Stomach (tissue), 4 donors: ENCODE measurements around the gene CAB39.

ENCODE experiments used
- EP300 ChIP-seq: sonication (generic); formaldehyde crosslinking; IDR thresholded peaks from one replicate; pipeline ENCODE4 v1.6.1; 2017; ENCODE audit warnings: antibody characterized with exemption
- POLR2A ChIP-seq, 4 donors: fragments of 450-650 bp; IDR thresholded peaks; one replicate each; pipeline ENCODE4 v1.6.1; 2016; ENCODE audit warnings: antibody characterized with exemption in 4 of 4, control low read depth in 2 of 4, mild to moderate bottlenecking in 1 of 4, moderate library complexity in 1 of 4
- TF ChIP-seq, protein P1 (sequence below), 7 experiments: fragments of 450-650 bp in 4 of 7; fragments of 200-600 bp in 3 of 7; sonication (generic) in 3 of 7; IDR thresholded peaks; one replicate each; pipeline ENCODE4 v1.5.1; 2016 to 2019; ENCODE audit warnings: antibody characterized with exemption in 7 of 7, control low read depth in 2 of 7, mild to moderate bottlenecking in 1 of 7

DNA sequence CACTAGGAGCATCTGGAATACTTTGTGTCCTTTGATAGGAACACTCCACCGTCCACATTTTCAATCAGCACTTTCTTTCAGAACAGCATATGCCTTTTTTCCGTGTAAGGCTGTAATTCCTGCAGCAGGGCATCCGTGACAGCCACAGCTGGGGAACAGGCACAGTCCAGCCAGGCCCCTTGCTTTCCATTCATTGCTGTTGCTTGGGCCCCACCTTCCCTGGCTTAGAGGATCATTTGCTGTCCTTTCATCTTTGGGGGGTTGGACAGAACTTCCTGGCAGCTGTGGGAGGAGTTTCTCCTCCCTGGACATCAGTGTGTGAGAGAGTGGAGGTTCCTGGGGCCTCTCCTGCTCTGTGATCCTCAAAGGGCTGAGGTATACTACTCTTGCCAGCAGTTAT, 102.4 kb downstream of the CAB39 start:
- TF ChIP-seq, protein P1, sequence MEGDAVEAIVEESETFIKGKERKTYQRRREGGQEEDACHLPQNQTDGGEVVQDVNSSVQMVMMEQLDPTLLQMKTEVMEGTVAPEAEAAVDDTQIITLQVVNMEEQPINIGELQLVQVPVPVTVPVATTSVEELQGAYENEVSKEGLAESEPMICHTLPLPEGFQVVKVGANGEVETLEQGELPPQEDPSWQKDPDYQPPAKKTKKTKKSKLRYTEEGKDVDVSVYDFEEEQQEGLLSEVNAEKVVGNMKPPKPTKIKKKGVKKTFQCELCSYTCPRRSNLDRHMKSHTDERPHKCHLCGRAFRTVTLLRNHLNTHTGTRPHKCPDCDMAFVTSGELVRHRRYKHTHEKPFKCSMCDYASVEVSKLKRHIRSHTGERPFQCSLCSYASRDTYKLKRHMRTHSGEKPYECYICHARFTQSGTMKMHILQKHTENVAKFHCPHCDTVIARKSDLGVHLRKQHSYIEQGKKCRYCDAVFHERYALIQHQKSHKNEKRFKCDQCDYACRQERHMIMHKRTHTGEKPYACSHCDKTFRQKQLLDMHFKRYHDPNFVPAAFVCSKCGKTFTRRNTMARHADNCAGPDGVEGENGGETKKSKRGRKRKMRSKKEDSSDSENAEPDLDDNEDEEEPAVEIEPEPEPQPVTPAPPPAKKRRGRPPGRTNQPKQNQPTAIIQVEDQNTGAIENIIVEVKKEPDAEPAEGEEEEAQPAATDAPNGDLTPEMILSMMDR (IDR thresholded peaks at IDR 0.05) = no peak
- TF ChIP-seq POLR2A (IDR thresholded peaks at IDR 0.05) = no peak
- TF ChIP-seq EP300 = no peak
